Measurements from ENCODE around the gene SERPINE1. TPM values are rescaled to one million over a fixed set of nuclear protein-coding genes. Genes with fewer than 3 reads are reported as not detected.
"Not testable (repeated sequence)": the region's sequence is repeated elsewhere in the genome, so short reads cannot be mapped to it uniquely, and the experiment has no call there.

Gene SERPINE1
- polyA plus RNA-seq (2012; ENCODE audit: insufficient read depth, insufficient read length), result not detected

GRCh38 chr7:101126651-101127459 lies at the start of gene SERPINE1:
Gene SERPINE1, plus strand, starts transcription at chr7:101127104. Its CDS starts 1,290 bp downstream, at chr7:101128394.
- DNase-seq (ENCODE audit: low read depth, low spot score), result peak; percentile 86

GRCh38 chr7:101077303-101078086 lies 49.4 kb upstream of the SERPINE1 start:
- DNase-seq (ENCODE audit: low read depth, low spot score), result peak; percentile 66
- no peak overlapping the region for H3K4me3 ChIP-seq (ENCODE audit: low read length)

More at GRCh38 chr7:101126651-101127459, at the start of gene SERPINE1:
- peak within 1 kb of the TSS; percentile 41 for H3K4me3 ChIP-seq (ENCODE audit: low read length)

- H3K4me3 ChIP-seq (ENCODE audit: low read length), result no peak overlapping the region
- DNase-seq (ENCODE audit: low read depth, low spot score), result no peak
Observed at GRCh38 chr7:101081432-101081831, 45.5 kb upstream of the SERPINE1 start.

- DNase-seq (ENCODE audit: low read depth, low spot score), result no peak
- H3K4me3 ChIP-seq (ENCODE audit: low read length), result peak overlapping the region; percentile 99
Observed at GRCh38 chr7:101084865-101085161, 42.1 kb upstream of the SERPINE1 start.

GRCh38 chr7:101085162-101085964 lies 41.5 kb upstream of the SERPINE1 start, which contains the start of gene TRIM56:
Gene TRIM56, plus strand, starts transcription at chr7:101085481. Its CDS starts 1,832 bp downstream, at chr7:101087313.
- peak; percentile 61 for DNase-seq (ENCODE audit: low read depth, low spot score)

DNA sequence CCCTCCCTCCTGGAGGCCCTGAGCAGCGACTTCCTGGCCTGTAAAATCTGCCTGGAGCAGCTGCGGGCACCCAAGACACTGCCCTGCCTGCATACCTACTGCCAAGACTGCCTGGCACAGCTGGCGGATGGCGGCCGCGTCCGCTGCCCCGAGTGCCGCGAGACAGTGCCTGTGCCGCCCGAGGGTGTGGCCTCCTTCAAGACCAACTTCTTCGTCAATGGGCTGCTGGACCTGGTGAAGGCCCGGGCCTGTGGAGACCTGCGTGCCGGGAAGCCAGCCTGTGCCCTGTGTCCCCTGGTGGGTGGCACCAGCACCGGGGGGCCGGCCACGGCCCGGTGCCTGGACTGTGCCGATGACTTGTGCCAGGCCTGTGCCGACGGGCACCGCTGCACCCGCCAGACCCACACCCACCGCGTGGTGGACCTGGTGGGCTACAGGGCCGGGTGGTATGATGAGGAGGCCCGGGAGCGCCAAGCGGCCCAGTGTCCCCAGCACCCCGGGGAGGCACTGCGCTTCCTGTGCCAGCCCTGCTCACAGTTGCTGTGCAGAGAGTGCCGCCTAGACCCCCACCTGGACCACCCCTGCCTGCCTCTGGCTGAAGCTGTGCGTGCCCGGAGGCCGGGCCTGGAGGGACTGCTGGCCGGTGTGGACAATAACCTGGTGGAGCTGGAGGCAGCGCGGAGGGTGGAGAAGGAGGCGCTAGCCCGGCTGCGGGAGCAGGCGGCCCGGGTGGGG lies 39.4 kb upstream of the SERPINE1 start:
- H3K4me3 ChIP-seq (ENCODE audit: low read length), result no peak overlapping the region
- DNase-seq (ENCODE audit: low read depth, low spot score), result no peak

More at GRCh38 chr7:101085162-101085964, 41.5 kb upstream of the SERPINE1 start, which contains the start of gene TRIM56:
- peak within 1 kb of the TSS; percentile 99 for H3K4me3 ChIP-seq (ENCODE audit: low read length)

GRCh38 chr7:101088069-101088425 lies 38.9 kb upstream of the SERPINE1 start:
- H3K4me3 ChIP-seq (ENCODE audit: low read length), result no peak overlapping the region
- DNase-seq (ENCODE audit: low read depth, low spot score), result no peak

- no peak overlapping the region for H3K4me3 ChIP-seq (ENCODE audit: low read length)
- no peak for DNase-seq (ENCODE audit: low read depth, low spot score)
Observed at GRCh38 chr7:101088858-101089529, 37.9 kb upstream of the SERPINE1 start.

- DNase-seq (ENCODE audit: low read depth, low spot score), result no peak
- H3K4me3 ChIP-seq (ENCODE audit: low read length), result no peak overlapping the region
Observed at GRCh38 chr7:101089876-101090275, 37.0 kb upstream of the SERPINE1 start.

DNA sequence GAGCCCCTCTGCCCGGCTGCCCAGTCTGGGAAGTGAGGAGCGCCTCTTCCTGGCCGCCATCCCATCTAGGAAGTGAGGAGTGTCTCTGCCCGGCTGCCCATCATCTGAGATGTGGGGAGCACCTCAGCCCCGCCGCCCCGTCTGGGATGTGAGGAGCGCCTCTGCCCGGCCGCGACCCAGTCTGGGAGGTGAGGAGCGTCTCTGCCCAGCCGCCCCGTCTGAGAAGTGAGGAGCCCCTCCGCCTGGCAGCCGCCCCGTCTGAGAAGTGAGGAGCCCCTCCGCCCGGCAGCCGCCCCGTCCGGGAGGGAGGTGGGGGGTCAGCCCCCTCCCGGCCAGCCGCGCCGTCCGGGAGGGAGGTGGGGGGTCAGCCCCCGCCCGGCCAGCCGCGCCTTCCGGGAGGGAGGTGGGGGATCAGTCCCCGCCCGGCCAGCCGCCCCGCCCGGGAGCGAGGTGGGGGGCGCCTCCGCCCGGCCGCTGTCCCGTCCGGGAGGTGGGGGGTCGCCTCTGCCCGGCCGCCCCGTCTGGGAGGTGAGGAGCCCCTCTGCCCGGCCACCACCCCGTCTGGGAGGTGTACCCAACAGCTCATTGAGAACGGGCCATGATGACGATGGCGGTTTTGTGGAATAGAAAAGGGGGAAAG lies 34.5 kb upstream of the SERPINE1 start:
- not testable (repeated sequence) for H3K4me3 ChIP-seq (ENCODE audit: low read length); DNase-seq (ENCODE audit: low read depth, low spot score)

- DNase-seq (ENCODE audit: low read depth, low spot score), result no peak
- no peak overlapping the region for H3K4me3 ChIP-seq (ENCODE audit: low read length)
Observed at GRCh38 chr7:101093906-101094305, 33.0 kb upstream of the SERPINE1 start.

DNA sequence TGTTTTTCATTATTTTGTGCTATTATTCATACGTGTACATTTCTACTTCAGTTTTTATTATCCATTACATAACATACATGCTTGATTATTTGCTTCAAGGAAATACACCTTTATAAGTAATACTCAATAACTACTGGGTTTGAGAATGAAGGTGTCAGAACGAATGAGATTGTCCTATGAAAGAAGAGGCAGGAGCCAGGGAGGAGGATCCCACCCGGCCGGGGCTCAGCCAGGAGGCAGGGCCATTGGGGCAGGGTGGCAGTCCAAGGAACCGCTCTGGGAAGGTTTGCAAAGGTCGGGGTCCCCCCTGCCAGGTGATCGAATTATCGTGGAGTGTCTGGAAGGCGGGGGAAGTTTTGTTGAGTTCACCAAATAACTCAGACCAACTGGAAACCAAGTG lies 32.5 kb upstream of the SERPINE1 start:
- no peak for DNase-seq (ENCODE audit: low read depth, low spot score)
- no peak overlapping the region for H3K4me3 ChIP-seq (ENCODE audit: low read length)

GRCh38 chr7:101094791-101095375 lies 32.0 kb upstream of the SERPINE1 start:
- H3K4me3 ChIP-seq (ENCODE audit: low read length), result no peak overlapping the region
- DNase-seq (ENCODE audit: low read depth, low spot score), result no peak

GRCh38 chr7:101096331-101096956 lies 30.5 kb upstream of the SERPINE1 start:
- no peak for DNase-seq (ENCODE audit: low read depth, low spot score)
- no peak overlapping the region for H3K4me3 ChIP-seq (ENCODE audit: low read length)

DNA sequence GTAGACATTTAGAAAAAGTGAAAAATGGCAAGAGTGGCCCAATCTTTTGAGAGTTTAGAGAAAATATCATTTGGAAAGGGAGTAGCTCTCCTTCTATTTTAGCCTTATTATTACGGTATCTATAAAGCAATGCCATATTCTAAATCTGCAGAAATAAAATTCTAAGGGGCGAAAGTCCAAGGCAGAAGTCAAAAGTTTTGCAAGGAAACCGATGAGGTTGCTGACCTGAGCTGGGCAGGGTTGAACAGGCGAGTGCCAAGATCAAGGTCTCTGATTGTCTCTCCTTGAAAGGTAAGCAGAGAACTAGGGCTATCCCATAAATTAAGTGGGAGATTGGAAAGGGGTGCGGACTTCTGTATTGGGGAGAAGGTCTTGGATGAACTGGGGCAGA lies 30.0 kb upstream of the SERPINE1 start:
- no peak for DNase-seq (ENCODE audit: low read depth, low spot score)
- H3K4me3 ChIP-seq (ENCODE audit: low read length), result no peak overlapping the region

DNA sequence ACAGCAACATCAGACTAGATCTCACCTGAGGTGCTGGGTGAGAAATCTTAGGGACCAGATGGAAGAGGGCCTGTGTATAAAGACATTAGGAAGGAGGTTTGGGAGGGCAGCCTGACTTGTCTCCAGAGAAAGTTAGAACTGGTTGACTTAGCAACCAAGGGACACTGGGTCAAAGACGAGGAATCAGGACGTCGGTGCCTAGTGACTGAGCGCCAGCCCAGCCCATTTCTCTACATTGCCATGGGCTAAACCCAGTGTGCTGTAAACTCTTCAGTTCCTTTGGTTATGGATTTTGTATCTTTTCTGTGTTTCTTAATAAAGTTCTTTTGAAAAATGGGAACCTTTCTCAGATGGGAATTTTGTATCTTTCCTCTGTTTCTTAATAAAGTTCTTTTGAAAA lies 29.3 kb upstream of the SERPINE1 start:
- DNase-seq (ENCODE audit: low read depth, low spot score), result no peak
- no peak overlapping the region for H3K4me3 ChIP-seq (ENCODE audit: low read length)
